Left ventricle myocardium inferior (tissue), 1 donor: ENCODE data around the gene SLC35G2. TPM values are rescaled to one million over a fixed set of nuclear protein-coding genes. Genes with fewer than 3 reads are reported as not detected.
A peak's percentile ranks its signal among the peaks of the same experiment; 100 is the strongest.
"Not testable (repeated sequence)": the region's sequence is repeated elsewhere in the genome, so short reads cannot be mapped to it uniquely, and the experiment has no call there.

Experiments
- DNase-seq: peaks from one replicate; pipeline ENCODE4 v3.0.0-alpha.2; 2020
- H3K27ac ChIP-seq: fragments of 200-600 bp; replicated peaks from 2 replicates; pipeline ENCODE4 v1.8.0; 2021
- H3K27me3 ChIP-seq: fragments of 200-600 bp; 2 replicates; pipeline ENCODE4 v1.8.0; 2021; ENCODE audit warnings: low read depth
- H3K36me3 ChIP-seq: fragments of 200-600 bp; 2 replicates; pipeline ENCODE4 v1.8.0; 2021
- H3K4me1 ChIP-seq: fragments of 200-600 bp; 2 replicates; pipeline ENCODE4 v1.8.0; 2021
- H3K4me3 ChIP-seq: fragments of 200-600 bp; 2 replicates; pipeline ENCODE4 v1.8.0; 2021; ENCODE audit warnings: mild to moderate bottlenecking, moderate library complexity
- H3K9me3 ChIP-seq: fragments of 200-600 bp; replicated peaks from 2 replicates; pipeline ENCODE4 v1.8.0; 2021
- CTCF ChIP-seq: fragments of 200-600 bp; IDR thresholded peaks from 2 replicates; pipeline ENCODE4 v1.8.0; 2021; ENCODE audit warnings: antibody characterized with exemption, mild to moderate bottlenecking, borderline replicate concordance
- intact Hi-C: fragments of 100-400 bp; cut with micrococcal nuclease; formaldehyde crosslinking; loops from one replicate; pipeline ENCODE4 v1.11.0; 2022
- total RNA-seq: library from RNA; stranded (reverse); fragmentation: NEBNext Ultra II Directional; extraction: Animal tissue kit (Norgen Biotek cat#: 25700); gene quantifications from one replicate; pipeline ENCODE4 v1.2.1, GENCODE V29; 2021
- donor health status: DM: no; HTN: yes; CAD: no; lungs with severe emphysema.

The SLC35G2 gene
- total RNA-seq, 1 donor from 2014 or later, result 2.6 TPM

GRCh38 chr3:136893848-136894443 is 75.0 kb downstream of the SLC35G2 start:
- Histone ChIP-seq H3K9me3 (peaks cover 31% of the 10 kb centered on the region), H3K27ac (peak overlapping the region; percentile 49), H3K36me3 (peaks cover 12% of the 10 kb centered on the region), H3K27me3 (no peaks in the 10 kb centered on the region), H3K4me3 (no peak overlapping the region), H3K4me1 (peaks cover 39% of the 10 kb centered on the region)
- intact Hi-C loops, result no loop called here
- DNase-seq, result no peak
- TF ChIP-seq CTCF, result no peak

- H3K36me3 ChIP-seq, DNase-seq, intact Hi-C loops, H3K27me3 ChIP-seq, H3K27ac ChIP-seq, H3K4me3 ChIP-seq: not testable (repeated sequence)
- Histone ChIP-seq H3K9me3 (peaks cover 15% of the 10 kb centered on the region), H3K4me1 (peaks cover 60% of the 10 kb centered on the region)
These were observed 78.2 kb downstream of the SLC35G2 start for GRCh38 chr3:136897171-136897570.

- peaks cover 18% of the 10 kb centered on the region for H3K9me3 ChIP-seq
- peaks cover 58% of the 10 kb centered on the region for H3K4me1 ChIP-seq
- no peak overlapping the region for H3K4me3 ChIP-seq
- no peaks in the 10 kb centered on the region for H3K27me3 ChIP-seq
- H3K36me3 ChIP-seq, result peaks cover 5% of the 10 kb centered on the region
- no peak for DNase-seq
- no peak for TF ChIP-seq CTCF
- intact Hi-C loops, result no loop called here
- H3K27ac ChIP-seq, result peak overlapping the region; percentile 29
These were observed 79.6 kb downstream of the SLC35G2 start for GRCh38 chr3:136898549-136898948.

GRCh38 chr3:136898954-136899353 is 80.0 kb downstream of the SLC35G2 start:
- no peak for DNase-seq
- Histone ChIP-seq H3K27me3 (no peaks in the 10 kb centered on the region), H3K4me1 (peaks cover 54% of the 10 kb centered on the region), H3K4me3 (no peak overlapping the region), H3K9me3 (peaks cover 22% of the 10 kb centered on the region), H3K36me3 (peaks cover 5% of the 10 kb centered on the region), H3K27ac (peak overlapping the region; percentile 29)
- no peak for TF ChIP-seq CTCF
- intact Hi-C loops, result no loop called here

- no peak for DNase-seq
- no peak for TF ChIP-seq CTCF
- no peaks in the 10 kb centered on the region for H3K27me3 ChIP-seq
- intact Hi-C loops, result no loop called here
- H3K4me3 ChIP-seq, result no peak overlapping the region
- peaks cover 29% of the 10 kb centered on the region for H3K9me3 ChIP-seq
- peaks cover 47% of the 10 kb centered on the region for H3K4me1 ChIP-seq
- H3K36me3 ChIP-seq, result peaks cover 9% of the 10 kb centered on the region
- H3K27ac ChIP-seq, result no peak overlapping the region
These were observed 80.8 kb downstream of the SLC35G2 start for GRCh38 chr3:136899622-136900158.

- intact Hi-C loops, DNase-seq, H3K27me3 ChIP-seq, H3K27ac ChIP-seq, H3K4me3 ChIP-seq, H3K36me3 ChIP-seq: not testable (repeated sequence)
- Histone ChIP-seq H3K9me3 (peaks cover 34% of the 10 kb centered on the region), H3K4me1 (peaks cover 46% of the 10 kb centered on the region)
These were observed 81.8 kb downstream of the SLC35G2 start for GRCh38 chr3:136900694-136901093.
